H1 (cell line): ENCODE measurements around the gene ACSL3.

Experiments used
- BRCA1 ChIP-seq: IDR thresholded peaks from 2 replicates; pipeline ENCODE4 v1.6.1; 2012; ENCODE audit warnings: low read depth, low read length, improper control_type of control experiment
- EGR1 ChIP-seq: IDR thresholded peaks from 2 replicates; pipeline ENCODE4 v1.6.1; 2011; ENCODE audit warnings: low read depth, low read length, borderline replicate concordance
- POLR2A ChIP-seq, 2 experiments: IDR thresholded peaks; 1 replicate in 1 of 2; 2 replicates in 1 of 2; pipeline ENCODE4 v1.6.1; 2011; ENCODE audit warnings: low read depth in 2 of 2, low read length in 2 of 2, mild to moderate bottlenecking in 2 of 2; ENCODE audit errors: control extremely low read depth in 1 of 2
- TF ChIP-seq, protein P1 (sequence below), 3 experiments: IDR thresholded peaks; 1 replicate in 2 of 3; 2 replicates in 1 of 3; pipeline versions ENCODE4 v1.5.1 to v1.6.1; 2011; ENCODE audit warnings: low read length in 3 of 3, mild to moderate bottlenecking in 3 of 3, inconsistent platforms in 2 of 3, low read depth in 1 of 3, moderate library complexity in 1 of 3; ENCODE audit not compliant: insufficient read depth in 1 of 3; ENCODE audit errors: control extremely low read depth in 1 of 3

- TF ChIP-seq, protein P1, sequence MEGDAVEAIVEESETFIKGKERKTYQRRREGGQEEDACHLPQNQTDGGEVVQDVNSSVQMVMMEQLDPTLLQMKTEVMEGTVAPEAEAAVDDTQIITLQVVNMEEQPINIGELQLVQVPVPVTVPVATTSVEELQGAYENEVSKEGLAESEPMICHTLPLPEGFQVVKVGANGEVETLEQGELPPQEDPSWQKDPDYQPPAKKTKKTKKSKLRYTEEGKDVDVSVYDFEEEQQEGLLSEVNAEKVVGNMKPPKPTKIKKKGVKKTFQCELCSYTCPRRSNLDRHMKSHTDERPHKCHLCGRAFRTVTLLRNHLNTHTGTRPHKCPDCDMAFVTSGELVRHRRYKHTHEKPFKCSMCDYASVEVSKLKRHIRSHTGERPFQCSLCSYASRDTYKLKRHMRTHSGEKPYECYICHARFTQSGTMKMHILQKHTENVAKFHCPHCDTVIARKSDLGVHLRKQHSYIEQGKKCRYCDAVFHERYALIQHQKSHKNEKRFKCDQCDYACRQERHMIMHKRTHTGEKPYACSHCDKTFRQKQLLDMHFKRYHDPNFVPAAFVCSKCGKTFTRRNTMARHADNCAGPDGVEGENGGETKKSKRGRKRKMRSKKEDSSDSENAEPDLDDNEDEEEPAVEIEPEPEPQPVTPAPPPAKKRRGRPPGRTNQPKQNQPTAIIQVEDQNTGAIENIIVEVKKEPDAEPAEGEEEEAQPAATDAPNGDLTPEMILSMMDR (IDR thresholded peaks at IDR 0.05; ENCODE audit: control extremely low read depth in 1 of 3, insufficient read depth in 1 of 3, low read depth in 1 of 3, low read length in 3 of 3) = no peak
- TF ChIP-seq BRCA1 = no peak
- TF ChIP-seq POLR2A (IDR thresholded peaks at IDR 0.05; ENCODE audit: control extremely low read depth in 1 of 2, low read depth in 2 of 2, low read length in 2 of 2) = no peak
- no peak for TF ChIP-seq EGR1
Observed at GRCh38 chr2:222982909-222983265, 122.1 kb downstream of the ACSL3 start.
